Mesenteric fat pad (tissue), 1 donor: ENCODE results near the gene KIAA1958. TPM values are rescaled to one million over a fixed set of nuclear protein-coding genes. Genes with fewer than 3 reads are reported as not detected.

Experiments used
- DNase-seq: peaks from one replicate; pipeline ENCODE4 v3.0.0-alpha.2; 2020; ENCODE audit warnings: low spot score
- total RNA-seq: library from RNA; stranded (reverse); fragmentation: NEBNext Ultra II Directional; extraction: Animal tissue kit (Norgen Biotek cat#: 25700); gene quantifications from one replicate; pipeline ENCODE4 v1.2.1, GENCODE V29; 2021
- donor health status: DM: yes; HTN: yes; CAD: no.

Gene KIAA1958
- total RNA-seq, 1 donor from 2014 or later = 6.1 TPM

GRCh38 chr9:112553256-112553826 lies 66.7 kb downstream of the KIAA1958 start:
- no peak for DNase-seq

- DNase-seq = no peak
Measured at GRCh38 chr9:112554516-112554915, 67.9 kb downstream of the KIAA1958 start.

- DNase-seq = no peak
Measured at GRCh38 chr9:112555101-112555643, 68.5 kb downstream of the KIAA1958 start.

GRCh38 chr9:112555844-112556482 lies 69.3 kb downstream of the KIAA1958 start:
- DNase-seq = no peak

GRCh38 chr9:112556497-112557442 lies 70.1 kb downstream of the KIAA1958 start:
- no peak for DNase-seq

GRCh38 chr9:112558476-112558875 lies 71.8 kb downstream of the KIAA1958 start:
- DNase-seq = no peak

GRCh38 chr9:112558978-112559377 lies 72.4 kb downstream of the KIAA1958 start:
- no peak for DNase-seq

- no peak for DNase-seq
Measured at GRCh38 chr9:112559629-112560413, 73.2 kb downstream of the KIAA1958 start.

- DNase-seq = no peak
Measured at GRCh38 chr9:112562235-112562958, 75.8 kb downstream of the KIAA1958 start.

GRCh38 chr9:112569186-112569585 lies 82.6 kb downstream of the KIAA1958 start:
- DNase-seq = no peak

- DNase-seq = no peak
Measured at GRCh38 chr9:112570671-112571167, 84.1 kb downstream of the KIAA1958 start.

GRCh38 chr9:112571624-112572355 lies 85.2 kb downstream of the KIAA1958 start:
- no peak for DNase-seq

GRCh38 chr9:112572416-112572815 lies 85.8 kb downstream of the KIAA1958 start:
- DNase-seq = no peak

- DNase-seq = no peak
Measured at GRCh38 chr9:112574008-112574407, 87.4 kb downstream of the KIAA1958 start.

GRCh38 chr9:112575107-112575506 lies 88.5 kb downstream of the KIAA1958 start:
- no peak for DNase-seq

GRCh38 chr9:112581469-112582176 lies 95.0 kb downstream of the KIAA1958 start:
- DNase-seq = no peak

- DNase-seq = no peak
Measured at GRCh38 chr9:112582371-112583262, 96.0 kb downstream of the KIAA1958 start.
